Measurements from ENCODE around the gene SHC3.

GRCh38 chr9:88986776-88987175 is 191.8 kb downstream of the SHC3 start:
- TF ChIP-seq POLR2A (IDR thresholded peaks at IDR 0.05; ENCODE audit: low read length) (no peak), GATA1 (IDR thresholded peaks at IDR 0.05; ENCODE audit: low read depth, low read length) (no peak)

All from erythroblast (primary cell).